Mesendoderm (in vitro differentiated cells): ENCODE results near the gene UGT2B7.

Experiments used
- DNase-seq: peaks from one replicate; pipeline ENCODE4 v3.0.0; 2013
- H2AK5ac ChIP-seq: 2 replicates; pipeline ENCODE4 v1.6.1; 2013; ENCODE audit warnings: low read length, inconsistent platforms
- H2BK120ac ChIP-seq: 2 replicates; pipeline ENCODE4 v1.6.1; 2013; ENCODE audit warnings: low read depth, mild to moderate bottlenecking, low read length, moderate library complexity, mixed read lengths
- H2BK15ac ChIP-seq: replicated peaks from 2 replicates; pipeline ENCODE4 v1.6.1; 2013; ENCODE audit warnings: low read depth, mild to moderate bottlenecking, moderate library complexity
- H2BK5ac ChIP-seq: 2 replicates; pipeline ENCODE4 v1.6.1; 2013; ENCODE audit warnings: low read length, inconsistent platforms
- H3K18ac ChIP-seq: 2 replicates; pipeline ENCODE4 v1.6.1; 2013; ENCODE audit warnings: mild to moderate bottlenecking, low read length, mixed read lengths
- H3K23ac ChIP-seq: one replicate; pipeline ENCODE4 v1.6.1; 2013; ENCODE audit warnings: low read length
- H3K27ac ChIP-seq: 2 replicates; pipeline ENCODE4 v1.5.1; 2013; ENCODE audit warnings: low read depth, mild to moderate bottlenecking, inconsistent platforms, low read length, moderate library complexity
- H3K27me3 ChIP-seq: 2 replicates; pipeline ENCODE4 v1.6.1; 2013; ENCODE audit warnings: low read length, control low read depth, mild to moderate bottlenecking, inconsistent platforms; ENCODE audit not compliant: insufficient read depth, poor library complexity
- H3K36me3 ChIP-seq: 2 replicates; pipeline ENCODE4 v1.6.1; 2013; ENCODE audit warnings: low read length, inconsistent platforms; ENCODE audit not compliant: control insufficient read depth, insufficient read depth
- H3K4ac ChIP-seq: one replicate; pipeline ENCODE4 v1.6.1; 2013; ENCODE audit warnings: low read depth, mild to moderate bottlenecking, low read length, moderate library complexity
- H3K4me1 ChIP-seq: 2 replicates; pipeline ENCODE4 v1.6.1; 2013; ENCODE audit warnings: low read depth, low read length, inconsistent platforms; ENCODE audit not compliant: control insufficient read depth
- H3K4me2 ChIP-seq: 2 replicates; pipeline ENCODE4 v1.6.1; 2013; ENCODE audit warnings: low read length
- H3K4me3 ChIP-seq: 2 replicates; pipeline ENCODE4 v1.5.1; 2013; ENCODE audit warnings: mild to moderate bottlenecking, low read length
- H3K56ac ChIP-seq: one replicate; pipeline ENCODE4 v1.6.1; 2013; ENCODE audit warnings: low read length
- H3K79me1 ChIP-seq: 2 replicates; pipeline ENCODE4 v1.6.1; 2013; ENCODE audit warnings: low read length, inconsistent platforms
- H3K79me2 ChIP-seq: 2 replicates; pipeline ENCODE4 v1.6.1; 2013; ENCODE audit warnings: mild to moderate bottlenecking, low read length; ENCODE audit not compliant: control insufficient read depth, insufficient read depth
- H3K9ac ChIP-seq: 2 replicates; pipeline ENCODE4 v1.6.1; 2013; ENCODE audit warnings: low read length, inconsistent platforms
- H4K5ac ChIP-seq: one replicate; pipeline ENCODE4 v1.6.1; 2013; ENCODE audit warnings: low read length
- H4K8ac ChIP-seq: one replicate; pipeline ENCODE4 v1.6.1; 2013; ENCODE audit warnings: low read depth, mild to moderate bottlenecking, control low read depth, low read length, moderate library complexity
- WGBS: extraction: QIAGEN DNeasy Blood & Tissue Kit; methylation state at CpG from one replicate; pipeline ENCODE4 v1.1.7; 2013; ENCODE audit warnings: low lambda C conversion rate, missing lambda C conversion rate; ENCODE audit not compliant: insufficient coverage; ENCODE audit errors: extremely low coverage; 5-methylcytosine and 5-hydroxymethylcytosine counted together

UGT2B7 gene

GRCh38 chr4:69073375-69073774 is 22.9 kb upstream of the UGT2B7 start:
- no CpG with 5 or more reads among the region's 1 CpG for WGBS
- H3K27me3 ChIP-seq, result no peaks in the 10 kb centered on the region
- H3K9ac ChIP-seq, result no peak overlapping the region

GRCh38 chr4:69075061-69075792 is 21.0 kb upstream of the UGT2B7 start:
- Histone ChIP-seq H3K79me1 (no peaks in the 10 kb centered on the region), H2BK5ac (no peak overlapping the region), H3K18ac (no peak overlapping the region), H4K5ac (no peak overlapping the region), H3K79me2 (no peaks in the 10 kb centered on the region), H3K4ac (no peak overlapping the region), H2BK120ac (no peak overlapping the region), H2AK5ac (no peak overlapping the region), H3K27me3 (no peaks in the 10 kb centered on the region), H3K27ac (no peak overlapping the region), H3K9ac (no peak overlapping the region), H3K36me3 (no peaks in the 10 kb centered on the region), H3K23ac (no peak overlapping the region), H3K4me2 (no peak overlapping the region), H3K56ac (no peak overlapping the region), H2BK15ac (no peak overlapping the region), H3K4me3 (no peak overlapping the region), H3K4me1 (no peaks in the 10 kb centered on the region), H4K8ac (no peak overlapping the region)
- no CpG with 5 or more reads among the region's 4 CpGs for WGBS
- no peak for DNase-seq

More at GRCh38 chr4:69073375-69073774, 22.9 kb upstream of the UGT2B7 start:
- Histone ChIP-seq H3K79me2 (no peaks in the 10 kb centered on the region), H3K79me1 (no peaks in the 10 kb centered on the region), H2BK120ac (no peak overlapping the region), H3K4me3 (no peak overlapping the region), H3K56ac (no peak overlapping the region), H3K18ac (no peak overlapping the region), H3K4me2 (no peak overlapping the region), H2BK15ac (no peak overlapping the region), H3K4ac (no peak overlapping the region), H3K23ac (no peak overlapping the region), H4K5ac (no peak overlapping the region), H3K36me3 (no peaks in the 10 kb centered on the region), H2AK5ac (no peak overlapping the region), H3K27ac (no peak overlapping the region), H4K8ac (no peak overlapping the region), H3K4me1 (no peaks in the 10 kb centered on the region), H2BK5ac (no peak overlapping the region)
- no peak for DNase-seq

- H2BK120ac ChIP-seq, result no peak overlapping the region
- DNase-seq, result no peak
- no peak overlapping the region for H3K18ac ChIP-seq
- no peaks in the 10 kb centered on the region for H3K27me3 ChIP-seq
- H3K9ac ChIP-seq, result no peak overlapping the region
- no peak overlapping the region for H2BK5ac ChIP-seq
- no peak overlapping the region for H2AK5ac ChIP-seq
- H3K56ac ChIP-seq, result no peak overlapping the region
- H3K4ac ChIP-seq, result no peak overlapping the region
- WGBS, result no CpG with 5 or more reads among the region's 2 CpGs
- H3K23ac ChIP-seq, result no peak overlapping the region
- H3K79me1 ChIP-seq, result no peaks in the 10 kb centered on the region
- H3K4me1 ChIP-seq, result no peaks in the 10 kb centered on the region
- H4K8ac ChIP-seq, result no peak overlapping the region
- no peak overlapping the region for H3K4me2 ChIP-seq
- no peak overlapping the region for H3K4me3 ChIP-seq
- no peak overlapping the region for H4K5ac ChIP-seq
- no peaks in the 10 kb centered on the region for H3K36me3 ChIP-seq
- H2BK15ac ChIP-seq, result no peak overlapping the region
- no peaks in the 10 kb centered on the region for H3K79me2 ChIP-seq
- no peak overlapping the region for H3K27ac ChIP-seq
Observed at GRCh38 chr4:69078852-69079251, 17.4 kb upstream of the UGT2B7 start.

GRCh38 chr4:69088473-69088872 is 7.8 kb upstream of the UGT2B7 start:
- H2BK5ac ChIP-seq, result no peak overlapping the region
- H3K9ac ChIP-seq, result no peak overlapping the region
- H4K5ac ChIP-seq, result no peak overlapping the region
- H3K27me3 ChIP-seq, result no peaks in the 10 kb centered on the region
- H3K4me3 ChIP-seq, result no peak overlapping the region
- no peak overlapping the region for H3K23ac ChIP-seq
- no peak overlapping the region for H3K56ac ChIP-seq
- no peaks in the 10 kb centered on the region for H3K79me1 ChIP-seq
- no peaks in the 10 kb centered on the region for H3K36me3 ChIP-seq
- WGBS, result no CpG with 5 or more reads among the region's 2 CpGs
- no peak overlapping the region for H3K18ac ChIP-seq
- no peak overlapping the region for H4K8ac ChIP-seq
- H3K4me1 ChIP-seq, result no peaks in the 10 kb centered on the region
- H3K79me2 ChIP-seq, result no peaks in the 10 kb centered on the region
- H3K4ac ChIP-seq, result no peak overlapping the region
- no peak overlapping the region for H2AK5ac ChIP-seq
- H3K27ac ChIP-seq, result no peak overlapping the region
- H2BK15ac ChIP-seq, result no peak overlapping the region
- no peak overlapping the region for H2BK120ac ChIP-seq
- no peak for DNase-seq
- H3K4me2 ChIP-seq, result no peak overlapping the region

GRCh38 chr4:69089388-69089787 is 6.9 kb upstream of the UGT2B7 start:
- Histone ChIP-seq H3K4me3 (no peak overlapping the region), H2AK5ac (no peak overlapping the region), H4K5ac (no peak overlapping the region), H2BK5ac (no peak overlapping the region), H2BK120ac (no peak overlapping the region), H3K27ac (no peak overlapping the region), H3K18ac (no peak overlapping the region), H3K23ac (no peak overlapping the region), H4K8ac (no peak overlapping the region), H3K79me1 (no peaks in the 10 kb centered on the region), H3K27me3 (no peaks in the 10 kb centered on the region), H3K9ac (no peak overlapping the region), H3K79me2 (no peaks in the 10 kb centered on the region), H3K4me2 (no peak overlapping the region), H3K36me3 (no peaks in the 10 kb centered on the region), H2BK15ac (no peak overlapping the region), H3K4me1 (no peaks in the 10 kb centered on the region), H3K4ac (no peak overlapping the region), H3K56ac (no peak overlapping the region)
- no peak for DNase-seq
- no CpG with 5 or more reads among the region's 1 CpG for WGBS

GRCh38 chr4:69092190-69092589 is 4.1 kb upstream of the UGT2B7 start:
- no peaks in the 10 kb centered on the region for H3K27me3 ChIP-seq
- no peak overlapping the region for H3K56ac ChIP-seq
- H2BK5ac ChIP-seq, result no peak overlapping the region
- H3K79me2 ChIP-seq, result no peaks in the 10 kb centered on the region
- no peak overlapping the region for H3K9ac ChIP-seq
- no peak overlapping the region for H3K4ac ChIP-seq
- no peak overlapping the region for H2BK120ac ChIP-seq
- no peaks in the 10 kb centered on the region for H3K36me3 ChIP-seq
- H4K8ac ChIP-seq, result no peak overlapping the region
- DNase-seq, result no peak
- no peak overlapping the region for H2AK5ac ChIP-seq
- no peak overlapping the region for H3K18ac ChIP-seq
- H4K5ac ChIP-seq, result no peak overlapping the region
- no peak overlapping the region for H3K27ac ChIP-seq
- no peaks in the 10 kb centered on the region for H3K4me1 ChIP-seq
- H2BK15ac ChIP-seq, result no peak overlapping the region
- WGBS, result no CpG with 5 or more reads among the region's 1 CpG
- no peaks in the 10 kb centered on the region for H3K79me1 ChIP-seq
- no peak overlapping the region for H3K23ac ChIP-seq
- no peak overlapping the region for H3K4me2 ChIP-seq
- H3K4me3 ChIP-seq, result no peak overlapping the region
